HG03469 (cell line): ENCODE results near the gene COL9A3.

Experiments
- ATAC-seq: cut with Tn5 transposase; IDR thresholded peaks from one replicate; pipeline ENCODE4 v1.9.1; 2021; ENCODE audit warnings: mild to moderate bottlenecking, moderate library complexity, moderate number of reproducible peaks; ENCODE audit not compliant: unreplicated experiment

The COL9A3 gene

GRCh38 chr20:62778601-62779416 lies 38.0 kb upstream of the COL9A3 start:
- ATAC-seq: no peak

DNA sequence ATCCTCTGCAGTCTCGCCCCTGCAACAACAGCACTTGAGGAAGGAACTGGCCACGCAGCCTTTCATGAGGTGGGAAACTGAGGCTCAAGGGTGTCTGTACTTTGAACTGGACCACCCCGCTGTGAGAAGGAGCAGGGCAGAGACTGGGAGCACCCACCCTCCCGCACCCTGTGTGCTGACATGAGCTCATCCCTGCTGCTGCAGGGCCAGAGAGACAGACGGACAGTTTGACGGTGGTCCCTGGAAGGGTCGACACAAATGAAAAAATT lies 37.5 kb upstream of the COL9A3 start:
- no peak for ATAC-seq

DNA sequence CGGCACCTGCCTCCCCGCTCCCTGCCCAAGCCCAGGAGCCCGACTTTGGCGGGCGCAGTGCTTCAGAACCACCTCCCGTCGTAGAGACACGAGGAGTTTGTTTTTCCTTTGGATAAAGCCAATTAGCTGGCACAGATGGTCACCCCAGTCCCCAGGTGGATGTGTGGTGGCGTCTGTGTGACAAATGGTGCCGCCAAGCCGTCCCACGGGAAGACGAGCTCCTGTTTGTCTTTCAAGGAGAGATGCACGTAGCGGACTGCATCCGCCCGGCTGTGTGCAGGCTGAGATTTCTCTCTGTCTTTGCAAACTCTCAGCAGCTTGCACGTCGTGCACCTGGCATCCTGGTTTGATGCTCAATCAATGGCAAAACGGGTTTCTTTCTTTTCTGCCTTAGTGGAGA lies 36.6 kb upstream of the COL9A3 start:
- ATAC-seq: no peak

- ATAC-seq: no peak
Measured at GRCh38 chr20:62780696-62781095, 36.2 kb upstream of the COL9A3 start.

DNA sequence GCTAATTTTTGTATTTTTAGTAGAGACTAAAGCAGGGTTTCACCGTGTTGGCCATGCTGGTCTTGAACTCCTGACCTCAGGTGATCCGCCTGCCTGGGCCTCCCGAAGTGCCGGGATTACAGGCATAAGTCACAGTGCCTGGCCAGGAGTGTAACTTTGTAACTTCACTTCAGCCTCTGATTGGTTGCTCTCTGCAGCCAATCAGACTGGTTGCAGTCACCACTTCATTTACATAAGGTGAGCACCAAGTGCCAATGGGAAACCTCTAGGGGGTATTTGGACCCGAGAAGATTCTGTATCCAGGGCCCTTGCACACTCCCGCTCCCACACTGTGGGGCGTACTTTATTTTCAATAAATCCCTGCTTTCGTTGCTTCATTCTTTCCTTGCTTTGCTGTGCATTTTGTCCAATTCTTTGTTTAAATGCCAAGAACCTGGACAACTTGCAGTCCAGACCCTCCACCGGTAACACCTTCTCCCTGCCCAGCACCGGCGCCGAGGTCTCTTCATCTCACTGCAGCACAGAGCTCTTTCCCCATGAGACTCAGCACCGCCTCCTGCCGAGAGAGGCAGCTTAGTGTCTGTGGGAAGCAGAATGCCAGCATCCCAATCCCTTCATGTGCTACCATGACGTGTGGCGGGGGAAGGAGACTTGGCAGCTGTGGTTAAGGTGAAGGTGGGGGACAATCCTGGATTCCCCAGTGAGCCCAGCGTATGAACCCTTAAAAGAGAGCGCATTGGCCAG lies 34.5 kb upstream of the COL9A3 start:
- no peak for ATAC-seq

GRCh38 chr20:62782893-62783278 lies 34.0 kb upstream of the COL9A3 start:
- ATAC-seq: no peak

DNA sequence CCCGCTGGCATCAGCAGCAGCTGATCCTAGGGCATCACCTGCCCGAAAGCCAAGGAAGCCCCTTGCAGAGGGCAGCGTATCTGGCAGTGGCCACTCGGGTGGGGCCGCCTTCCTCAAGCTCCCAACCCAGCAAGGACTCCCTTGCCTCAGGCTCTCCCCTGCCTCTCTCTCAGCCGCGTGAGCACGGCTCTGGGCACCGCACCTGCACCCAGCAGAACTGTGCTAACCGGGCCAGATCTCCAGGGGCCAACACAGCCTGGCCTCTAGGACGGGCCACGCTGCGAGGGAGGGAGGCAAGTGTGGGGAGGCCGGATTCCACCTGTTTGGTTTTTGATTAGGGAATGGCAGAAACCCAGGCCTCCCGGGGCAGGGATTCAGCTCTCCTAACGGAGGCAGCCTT lies 32.4 kb upstream of the COL9A3 start:
- no peak for ATAC-seq

DNA sequence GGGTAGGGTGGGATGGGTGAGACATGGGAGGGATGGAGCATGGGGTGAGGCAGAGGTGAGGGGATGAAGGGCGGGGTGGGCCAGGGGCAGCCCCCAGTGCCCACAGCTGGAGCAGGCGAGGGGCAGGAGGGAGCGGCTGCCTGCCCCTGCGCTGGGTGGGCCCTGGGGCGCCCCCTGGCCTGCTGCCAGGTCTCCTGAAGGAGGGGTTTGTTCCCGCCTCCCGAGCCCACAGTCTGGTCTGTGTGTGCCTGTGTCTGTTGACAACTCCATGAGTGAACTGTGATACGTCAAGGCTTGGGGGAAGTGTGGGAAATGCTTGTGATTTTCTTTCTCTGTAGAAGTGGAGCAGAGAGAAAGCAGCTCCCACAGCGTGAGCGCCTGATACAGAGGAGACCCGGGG lies 31.5 kb upstream of the COL9A3 start:
- ATAC-seq: no peak

DNA sequence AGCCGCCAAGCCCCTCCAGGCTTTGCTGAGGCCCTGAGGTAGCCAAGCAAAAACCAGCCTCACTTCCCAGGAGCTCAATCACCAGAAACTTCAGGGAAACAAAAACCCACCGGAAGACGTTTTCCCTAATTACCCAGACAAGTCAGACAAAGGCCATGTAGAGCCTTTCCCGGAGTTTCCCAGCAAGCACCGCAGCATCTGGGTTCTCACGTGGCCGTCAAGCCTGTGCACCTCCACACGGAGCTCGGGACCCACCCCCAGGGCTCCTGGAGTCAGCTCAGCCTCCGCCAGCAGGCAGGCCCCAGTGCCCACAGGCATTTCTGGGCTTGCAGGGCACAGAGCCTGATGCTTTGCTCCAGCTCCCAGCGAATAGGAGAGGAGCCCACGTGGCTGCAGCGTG lies 30.7 kb upstream of the COL9A3 start:
- no peak for ATAC-seq

GRCh38 chr20:62787321-62787720 lies 29.5 kb upstream of the COL9A3 start:
- no peak for ATAC-seq

GRCh38 chr20:62787866-62788265 lies 29.0 kb upstream of the COL9A3 start:
- ATAC-seq: no peak

DNA sequence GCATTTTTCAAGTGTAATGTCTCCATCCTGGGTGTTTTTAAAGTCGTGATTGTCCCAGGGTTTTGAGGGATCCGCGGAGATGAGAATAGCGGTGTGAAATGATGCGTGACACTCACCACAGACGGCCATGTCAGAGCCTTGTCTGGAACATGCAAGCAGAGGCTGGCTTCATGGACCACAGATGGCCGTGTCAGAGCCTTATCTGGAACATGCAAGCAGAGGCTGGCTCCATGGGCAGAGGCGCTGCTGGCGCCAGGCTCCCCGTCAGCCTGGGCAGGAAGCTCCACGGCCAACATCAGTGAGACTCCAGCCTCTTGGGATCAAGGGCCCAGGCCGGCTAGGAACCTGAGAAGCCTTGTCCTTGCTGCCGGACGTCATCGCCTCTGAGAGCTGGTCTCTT lies 28.2 kb upstream of the COL9A3 start:
- ATAC-seq: no peak

GRCh38 chr20:62790075-62790474 lies 26.8 kb upstream of the COL9A3 start:
- no peak for ATAC-seq

DNA sequence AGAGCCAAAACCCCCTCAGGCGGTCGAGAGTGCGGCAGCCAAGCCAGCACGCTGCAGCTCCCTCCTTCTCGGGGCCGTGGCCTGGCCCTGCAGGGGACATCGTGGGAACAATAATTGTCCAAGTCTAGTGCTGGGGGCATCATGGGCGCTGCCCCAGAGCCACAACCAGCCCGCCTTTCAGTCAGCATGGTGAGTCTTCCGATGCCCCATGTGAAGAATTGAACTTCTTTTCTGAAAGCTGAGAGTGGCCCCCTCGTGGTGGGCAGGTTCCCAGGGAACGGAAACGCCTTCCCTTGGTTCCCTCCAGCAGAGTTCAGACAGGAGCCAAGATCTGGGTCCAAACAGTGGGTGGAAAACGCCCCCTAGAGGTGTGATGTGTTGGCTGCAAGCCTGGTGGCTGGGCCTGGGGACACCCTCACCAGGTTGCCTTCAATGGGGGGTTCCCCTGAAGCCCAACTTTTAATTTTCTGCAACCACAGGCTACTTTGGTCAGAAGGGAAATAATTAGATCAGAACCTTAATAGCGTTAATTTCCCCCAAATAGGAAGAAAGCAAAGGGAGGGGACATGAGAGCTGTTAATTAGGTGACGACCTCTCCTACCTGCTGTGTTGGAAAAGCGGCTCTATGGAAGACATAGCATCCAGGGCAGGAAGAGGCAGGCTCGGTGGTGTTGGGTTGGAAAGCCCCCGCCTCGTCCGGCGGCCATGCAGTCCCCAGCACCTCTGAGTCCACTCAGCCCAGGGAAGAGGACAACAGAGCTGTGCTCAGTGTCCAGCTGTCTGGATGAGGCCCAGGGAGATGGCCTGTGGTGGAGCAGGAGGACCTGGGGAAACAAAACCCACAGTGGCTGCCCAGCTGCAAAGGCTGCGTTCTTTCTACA lies 25.3 kb upstream of the COL9A3 start:
- no peak for ATAC-seq

DNA sequence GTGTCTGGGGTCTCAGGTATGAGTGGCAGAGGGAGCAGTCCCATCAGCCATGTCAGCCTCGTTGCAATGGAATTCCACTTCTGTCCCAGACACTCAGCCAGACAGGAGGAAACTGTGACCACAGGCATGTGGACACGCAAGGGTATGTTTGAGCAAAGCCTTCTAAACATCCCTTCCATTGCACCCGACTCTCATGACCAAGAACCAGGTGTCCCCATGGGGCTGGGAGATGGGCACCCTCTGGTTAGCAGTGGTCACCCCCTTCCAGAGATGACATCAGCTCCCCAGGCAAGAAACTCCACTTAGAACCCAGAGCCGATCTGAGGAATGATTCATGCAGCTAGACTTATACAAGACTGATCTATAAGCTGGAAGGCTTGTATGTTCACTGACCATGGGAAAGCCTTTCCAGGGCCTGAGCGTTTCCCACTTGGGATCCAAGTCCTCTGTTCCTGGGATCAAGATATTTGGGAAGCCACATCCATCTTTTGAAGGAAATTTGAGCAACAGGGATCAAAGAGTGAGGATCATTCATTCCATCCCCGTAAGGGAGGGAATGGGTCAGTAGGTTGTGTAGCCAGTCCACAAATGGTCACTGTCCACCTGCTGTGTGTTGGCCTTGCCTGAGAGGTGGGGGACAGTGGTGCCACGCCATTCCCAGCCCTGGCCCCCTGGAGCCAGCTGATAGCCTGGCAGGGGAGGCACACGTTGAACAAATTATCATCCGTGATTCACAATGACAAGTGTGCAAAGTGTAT lies 24.5 kb upstream of the COL9A3 start:
- ATAC-seq: no peak

DNA sequence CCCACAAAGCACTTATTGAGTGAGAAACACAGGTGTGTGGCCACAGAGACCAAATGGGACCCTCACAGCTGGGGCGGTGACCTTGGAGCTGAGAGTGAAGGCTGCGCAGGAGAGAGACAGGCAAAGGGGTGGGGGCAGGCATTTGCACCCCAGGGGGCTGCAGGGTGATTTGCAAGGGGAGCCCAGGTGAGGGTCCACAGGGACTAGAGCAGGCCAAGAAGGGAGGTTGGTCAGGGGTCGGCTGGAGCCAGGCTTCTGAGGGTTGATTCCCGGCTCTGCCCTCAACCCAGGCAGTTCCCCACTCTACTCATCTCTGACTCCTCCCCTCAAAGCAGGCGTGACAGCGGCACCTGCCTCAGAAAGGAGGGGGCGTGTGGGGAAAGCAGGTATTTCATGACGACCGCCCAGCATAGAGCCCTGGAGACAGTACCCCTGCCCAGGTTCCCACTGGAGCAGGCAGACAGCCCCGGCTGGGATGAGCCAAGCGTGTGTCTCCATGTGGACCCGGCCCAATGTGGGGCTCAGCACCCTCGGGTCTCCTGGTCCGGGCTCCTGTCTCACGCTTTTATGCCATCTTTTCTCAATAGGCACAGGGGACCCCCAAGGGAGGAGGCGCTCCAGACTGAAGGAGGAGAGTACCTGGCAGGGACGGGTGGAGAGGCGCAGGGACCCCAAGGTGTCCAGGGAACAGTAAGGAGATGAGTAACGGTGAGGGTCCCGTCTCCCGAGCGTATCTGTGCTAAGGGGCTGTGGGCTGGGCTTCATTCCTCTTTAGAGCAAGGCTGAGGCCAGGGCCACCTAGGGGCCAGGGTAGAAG lies 23.7 kb upstream of the COL9A3 start:
- no peak for ATAC-seq

- no peak for ATAC-seq
Measured at GRCh38 chr20:62793757-62794006, 23.2 kb upstream of the COL9A3 start.

DNA sequence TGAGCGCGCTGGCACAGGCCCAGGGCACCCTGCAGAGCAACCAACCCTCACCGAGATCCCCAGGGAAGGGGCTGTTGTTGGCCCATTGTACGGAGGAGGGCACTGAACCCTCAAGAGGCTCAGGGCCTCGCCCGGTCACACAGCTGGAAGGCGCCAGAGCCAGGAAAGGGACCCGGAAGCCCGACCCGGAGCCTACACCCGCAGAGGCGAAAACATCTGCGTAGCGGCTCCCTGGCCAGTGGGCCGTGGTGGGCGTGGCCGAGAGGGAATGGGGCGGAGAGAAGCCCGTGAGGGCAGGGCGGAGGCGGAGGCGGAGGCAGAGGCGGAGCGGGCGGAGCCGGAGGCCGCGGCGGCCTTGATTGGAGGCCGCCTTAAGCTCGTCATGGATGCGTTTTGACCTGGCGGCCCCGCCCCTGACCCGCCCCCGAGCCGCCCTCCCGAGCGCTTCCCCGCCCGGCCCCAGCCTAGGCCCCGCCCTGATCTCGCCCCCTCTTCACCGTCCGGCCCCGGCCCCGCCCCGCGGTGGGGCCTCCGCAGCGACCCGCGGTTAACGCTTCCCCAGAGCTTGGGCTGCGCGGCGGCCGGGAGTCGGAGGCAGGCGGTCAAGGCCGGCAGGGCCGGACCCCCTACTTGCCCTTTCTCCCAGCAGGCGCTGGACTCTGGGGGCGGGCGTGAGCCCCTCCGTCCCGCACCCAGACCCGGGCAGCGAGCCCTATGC lies 22.7 kb upstream of the COL9A3 start:
- ATAC-seq: peak; percentile 32

GRCh38 chr20:62795023-62795761 lies 21.7 kb upstream of the COL9A3 start:
- ATAC-seq: no peak
